Upper lobe of left lung (tissue), 4 donors: ENCODE results near the gene GLI3.

Source experiments
- EP300 ChIP-seq, 4 donors: sonication (generic); formaldehyde crosslinking; IDR thresholded peaks; one replicate each; pipeline ENCODE4 v1.5.1; 2017; ENCODE audit warnings: antibody characterized with exemption in 4 of 4, control low read depth in 2 of 4
- POLR2A ChIP-seq, 4 donors: fragments of 450-650 bp; IDR thresholded peaks; one replicate each; pipeline ENCODE4 v1.5.1; 2016 to 2017; ENCODE audit warnings: antibody characterized with exemption in 4 of 4, mild to moderate bottlenecking in 2 of 4
- POLR2AphosphoS5 ChIP-seq, 2 donors: sonication (generic); formaldehyde crosslinking; IDR thresholded peaks; one replicate each; pipeline ENCODE4 v1.5.1; 2017; ENCODE audit warnings: antibody characterized with exemption in 2 of 2
- TF ChIP-seq, protein P1 (sequence below), 6 experiments: fragments of 450-650 bp in 4 of 6; fragments of 200-600 bp in 2 of 6; sonication (generic) in 2 of 6; IDR thresholded peaks; one replicate each; pipeline ENCODE4 v1.5.1; 2016 to 2019; ENCODE audit warnings: antibody characterized with exemption in 6 of 6

DNA sequence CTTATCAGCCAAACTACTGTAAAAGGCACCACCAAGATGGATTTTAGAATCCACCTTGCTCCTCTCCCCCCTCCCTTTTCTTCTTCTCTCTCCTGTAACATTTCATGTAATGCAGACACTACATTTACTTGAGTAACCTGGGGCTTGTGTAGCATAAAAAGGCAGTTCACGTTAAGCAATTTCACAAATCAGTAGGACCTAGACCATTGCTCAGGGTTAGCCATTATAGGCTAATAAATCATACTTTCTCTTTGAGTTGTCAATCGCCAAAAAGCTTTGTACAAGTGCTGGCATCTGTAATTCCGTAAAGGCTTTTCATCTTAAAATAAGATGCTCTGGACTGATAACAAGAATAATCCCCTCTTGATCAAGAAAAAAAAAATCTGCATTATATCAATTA lies 224.7 kb downstream of the GLI3 start:
- TF ChIP-seq, protein P1, sequence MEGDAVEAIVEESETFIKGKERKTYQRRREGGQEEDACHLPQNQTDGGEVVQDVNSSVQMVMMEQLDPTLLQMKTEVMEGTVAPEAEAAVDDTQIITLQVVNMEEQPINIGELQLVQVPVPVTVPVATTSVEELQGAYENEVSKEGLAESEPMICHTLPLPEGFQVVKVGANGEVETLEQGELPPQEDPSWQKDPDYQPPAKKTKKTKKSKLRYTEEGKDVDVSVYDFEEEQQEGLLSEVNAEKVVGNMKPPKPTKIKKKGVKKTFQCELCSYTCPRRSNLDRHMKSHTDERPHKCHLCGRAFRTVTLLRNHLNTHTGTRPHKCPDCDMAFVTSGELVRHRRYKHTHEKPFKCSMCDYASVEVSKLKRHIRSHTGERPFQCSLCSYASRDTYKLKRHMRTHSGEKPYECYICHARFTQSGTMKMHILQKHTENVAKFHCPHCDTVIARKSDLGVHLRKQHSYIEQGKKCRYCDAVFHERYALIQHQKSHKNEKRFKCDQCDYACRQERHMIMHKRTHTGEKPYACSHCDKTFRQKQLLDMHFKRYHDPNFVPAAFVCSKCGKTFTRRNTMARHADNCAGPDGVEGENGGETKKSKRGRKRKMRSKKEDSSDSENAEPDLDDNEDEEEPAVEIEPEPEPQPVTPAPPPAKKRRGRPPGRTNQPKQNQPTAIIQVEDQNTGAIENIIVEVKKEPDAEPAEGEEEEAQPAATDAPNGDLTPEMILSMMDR (IDR thresholded peaks at IDR 0.05), result no peak
- TF ChIP-seq POLR2A (IDR thresholded peaks at IDR 0.05) (no peak), EP300 (IDR thresholded peaks at IDR 0.05) (no peak), POLR2AphosphoS5 (IDR thresholded peaks at IDR 0.05) (no peak)
